Mammary epithelial cell (primary cell): ENCODE results near the gene BTBD9.

Experiments
- EZH2 ChIP-seq: IDR thresholded peaks from 2 replicates; pipeline ENCODE4 v1.6.1; 2012; ENCODE audit warnings: low read length, inconsistent platforms, borderline replicate concordance
- TF ChIP-seq, protein P1 (sequence below), 2 donors: IDR thresholded peaks in 1 of 2; conservative IDR thresholded peaks in 1 of 2; 2 replicates each; pipeline ENCODE4 v1.5.1; 2011 to 2012; ENCODE audit warnings: inconsistent platforms in 2 of 2, low read length in 2 of 2, mild to moderate bottlenecking in 2 of 2, control low read depth in 1 of 2, low read depth in 1 of 2; ENCODE audit not compliant: insufficient read depth in 1 of 2; ENCODE audit errors: extremely low read depth in 1 of 2

DNA sequence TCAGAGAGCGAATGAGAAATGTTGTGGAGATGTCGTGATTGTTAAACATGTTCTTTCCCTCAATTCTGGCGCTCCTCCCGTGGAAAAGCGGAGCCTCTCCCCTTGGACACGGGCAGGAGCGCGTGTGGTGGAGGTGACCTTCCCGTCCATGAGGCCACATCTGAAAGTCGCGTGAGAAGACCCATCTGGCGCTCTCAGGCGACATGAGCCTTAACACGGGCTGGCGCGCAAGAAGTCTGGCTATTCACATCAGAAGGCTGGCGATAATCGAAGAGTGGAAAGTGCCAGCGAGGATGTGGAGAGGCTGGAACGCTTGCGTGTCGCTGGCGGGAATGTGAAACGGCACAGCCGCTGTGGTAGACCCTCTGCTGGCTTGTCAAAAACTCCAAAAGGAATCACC is 478.9 kb downstream of the BTBD9 start:
- TF ChIP-seq, protein P1, sequence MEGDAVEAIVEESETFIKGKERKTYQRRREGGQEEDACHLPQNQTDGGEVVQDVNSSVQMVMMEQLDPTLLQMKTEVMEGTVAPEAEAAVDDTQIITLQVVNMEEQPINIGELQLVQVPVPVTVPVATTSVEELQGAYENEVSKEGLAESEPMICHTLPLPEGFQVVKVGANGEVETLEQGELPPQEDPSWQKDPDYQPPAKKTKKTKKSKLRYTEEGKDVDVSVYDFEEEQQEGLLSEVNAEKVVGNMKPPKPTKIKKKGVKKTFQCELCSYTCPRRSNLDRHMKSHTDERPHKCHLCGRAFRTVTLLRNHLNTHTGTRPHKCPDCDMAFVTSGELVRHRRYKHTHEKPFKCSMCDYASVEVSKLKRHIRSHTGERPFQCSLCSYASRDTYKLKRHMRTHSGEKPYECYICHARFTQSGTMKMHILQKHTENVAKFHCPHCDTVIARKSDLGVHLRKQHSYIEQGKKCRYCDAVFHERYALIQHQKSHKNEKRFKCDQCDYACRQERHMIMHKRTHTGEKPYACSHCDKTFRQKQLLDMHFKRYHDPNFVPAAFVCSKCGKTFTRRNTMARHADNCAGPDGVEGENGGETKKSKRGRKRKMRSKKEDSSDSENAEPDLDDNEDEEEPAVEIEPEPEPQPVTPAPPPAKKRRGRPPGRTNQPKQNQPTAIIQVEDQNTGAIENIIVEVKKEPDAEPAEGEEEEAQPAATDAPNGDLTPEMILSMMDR (conservative IDR thresholded peaks at IDR 0.05 in 1 of 2, IDR thresholded peaks at IDR 0.05 in 1 of 2; ENCODE audit: extremely low read depth in 1 of 2, insufficient read depth in 1 of 2, low read depth in 1 of 2, low read length in 2 of 2), result no peak
- no peak for TF ChIP-seq EZH2
